Neutrophil (primary cell): Measurements from ENCODE around the gene MEGF11.
"Not testable (repeated sequence)": the region's sequence is repeated elsewhere in the genome, so short reads cannot be mapped to it uniquely, and the experiment has no call there.

Experiments used
- H3K27ac ChIP-seq: fragments of 200-600 bp; sonication (generic); 2 replicates; pipeline ENCODE4 v1.5.1; 2016; ENCODE audit warnings: mild to moderate bottlenecking, moderate library complexity
- H3K27me3 ChIP-seq: fragments of 200-600 bp; sonication (generic); 2 replicates; pipeline ENCODE4 v1.6.0; 2016; ENCODE audit warnings: mild to moderate bottlenecking
- H3K36me3 ChIP-seq: fragments of 200-600 bp; sonication (generic); 2 replicates; pipeline ENCODE4 v1.5.1; 2017
- H3K4me1 ChIP-seq, 2 experiments: fragments of 200-600 bp in 1 of 2; sonication (generic) in 1 of 2; 1 replicate in 1 of 2; 2 replicates in 1 of 2; pipeline versions ENCODE4 v1.5.1 to v1.6.1; 2013 to 2016; ENCODE audit warnings: low read depth in 1 of 2, low read length in 1 of 2, mild to moderate bottlenecking in 1 of 2, moderate library complexity in 1 of 2; ENCODE audit not compliant: control insufficient read depth in 1 of 2, insufficient read depth in 1 of 2
- H3K4me3 ChIP-seq, 2 experiments: fragments of 200-600 bp in 1 of 2; sonication (generic) in 1 of 2; 1 replicate in 1 of 2; 2 replicates in 1 of 2; pipeline ENCODE4 v1.5.1; 2013 to 2016; ENCODE audit warnings: low read depth in 1 of 2, low read length in 1 of 2, mild to moderate bottlenecking in 1 of 2, moderate library complexity in 1 of 2
- H3K9me3 ChIP-seq: fragments of 200-600 bp; sonication (generic); 2 replicates; pipeline ENCODE4 v1.5.1; 2016
- CTCF ChIP-seq: fragments of 200-600 bp; sonication (generic); IDR thresholded peaks from 2 replicates; pipeline ENCODE4 v1.5.1; 2016; ENCODE audit warnings: antibody characterized with exemption

MEGF11 gene

DNA sequence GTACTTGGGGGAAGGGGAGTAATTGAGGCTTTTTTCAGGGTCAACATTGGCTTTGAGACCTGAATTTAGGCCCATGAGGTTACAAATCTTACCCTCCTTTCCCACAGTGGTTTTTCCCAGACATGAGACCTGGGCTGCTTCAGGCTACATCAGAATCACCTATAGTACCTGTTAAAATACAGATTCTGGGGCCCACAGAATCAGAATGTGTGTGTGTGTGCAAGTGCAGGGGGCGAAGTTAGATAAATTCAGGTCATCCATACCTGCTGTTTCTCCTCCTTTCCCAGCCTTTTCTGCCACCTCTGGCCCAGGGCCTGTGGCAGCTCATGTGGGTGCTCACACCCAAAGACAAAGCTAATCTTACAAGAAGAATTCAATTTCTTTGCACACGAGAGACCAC lies 273.7 kb downstream of the MEGF11 start:
- Histone ChIP-seq H3K9me3 (no peaks in the 10 kb centered on the region), H3K27ac (no peak overlapping the region), H3K27me3 (peaks cover 66% of the 10 kb centered on the region), H3K4me3 (no peak overlapping the region), H3K4me1 (no peaks in the 10 kb centered on the region), H3K36me3 (no peaks in the 10 kb centered on the region)
- TF ChIP-seq CTCF = no peak

DNA sequence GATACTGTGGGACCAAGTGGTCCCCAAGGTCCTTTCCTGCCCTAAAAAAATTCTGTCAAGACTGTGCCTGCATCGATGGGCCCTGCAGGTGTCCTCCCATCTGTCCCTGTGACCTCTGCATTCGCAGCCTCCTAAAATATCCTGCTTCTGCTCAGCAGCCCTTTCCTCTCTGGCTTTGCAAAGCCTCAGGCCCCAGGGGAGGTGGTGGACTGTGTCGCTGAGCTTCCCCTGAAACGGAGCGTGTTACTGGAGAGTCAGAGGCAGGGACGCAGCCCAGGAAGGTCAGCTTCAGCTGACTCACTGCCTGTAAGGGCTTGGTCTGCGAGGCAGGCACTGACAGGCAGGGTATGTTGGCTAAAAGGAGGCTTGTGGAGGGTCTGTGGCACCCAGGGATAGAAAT lies 274.2 kb downstream of the MEGF11 start:
- Histone ChIP-seq H3K9me3 (no peaks in the 10 kb centered on the region), H3K27me3 (peaks cover 66% of the 10 kb centered on the region), H3K27ac (no peak overlapping the region), H3K36me3 (no peaks in the 10 kb centered on the region), H3K4me3 (no peak overlapping the region), H3K4me1 (no peaks in the 10 kb centered on the region)
- no peak for TF ChIP-seq CTCF

DNA sequence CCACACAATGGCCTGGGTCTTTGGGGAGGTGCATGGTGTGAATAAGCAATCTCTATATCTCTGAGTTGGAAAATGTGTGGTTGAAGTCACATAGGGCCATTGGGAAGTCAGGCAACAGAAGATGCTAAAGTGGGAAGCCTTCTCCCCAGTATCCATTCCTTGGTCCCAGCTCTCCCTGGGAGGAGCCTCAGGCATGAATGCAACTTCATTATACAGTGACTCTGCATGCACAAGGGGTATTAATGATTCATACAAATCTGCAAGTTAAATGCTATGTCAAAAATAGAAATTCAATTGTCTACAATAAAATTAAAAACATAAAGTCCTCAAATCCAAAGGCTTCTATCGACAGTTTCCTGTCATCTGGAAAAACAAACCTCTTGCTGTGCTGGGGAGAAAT lies 275.4 kb downstream of the MEGF11 start:
- H3K36me3 ChIP-seq = no peaks in the 10 kb centered on the region
- no peak overlapping the region for H3K27ac ChIP-seq
- no peaks in the 10 kb centered on the region for H3K9me3 ChIP-seq
- no peak overlapping the region for H3K4me3 ChIP-seq
- H3K27me3 ChIP-seq = peaks cover 66% of the 10 kb centered on the region
- no peaks in the 10 kb centered on the region for H3K4me1 ChIP-seq
- TF ChIP-seq CTCF = no peak

DNA sequence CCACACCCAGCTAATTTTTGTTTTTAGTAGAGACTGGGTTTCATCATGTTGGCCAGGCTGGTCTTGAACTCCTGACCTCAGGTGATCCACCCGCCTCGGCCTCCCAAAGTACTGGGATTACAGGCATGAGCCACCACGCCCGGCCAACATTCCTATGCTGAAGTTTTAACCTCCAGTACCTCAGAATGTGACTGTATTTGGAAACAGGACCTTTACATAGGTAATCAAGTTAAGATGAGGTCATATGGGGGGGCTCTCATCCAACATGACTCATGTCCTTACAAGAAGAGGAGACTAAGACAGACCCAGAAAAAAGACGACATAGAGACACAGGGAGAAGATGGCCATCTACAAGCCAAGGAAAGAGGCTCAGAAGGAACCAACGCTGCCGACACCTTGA lies 277.4 kb downstream of the MEGF11 start:
- H3K27me3 ChIP-seq = peaks cover 66% of the 10 kb centered on the region
- H3K9me3 ChIP-seq, H3K4me1 ChIP-seq, H3K27ac ChIP-seq, H3K36me3 ChIP-seq, H3K4me3 ChIP-seq: not testable (repeated sequence)

- H3K27me3 ChIP-seq = peaks cover 83% of the 10 kb centered on the region
- no peaks in the 10 kb centered on the region for H3K4me1 ChIP-seq
- no peak overlapping the region for H3K4me3 ChIP-seq
- H3K27ac ChIP-seq = no peak overlapping the region
- TF ChIP-seq CTCF = no peak
- no peaks in the 10 kb centered on the region for H3K36me3 ChIP-seq
- H3K9me3 ChIP-seq = no peaks in the 10 kb centered on the region
These were observed 281.9 kb downstream of the MEGF11 start for GRCh38 chr15:65971741-65971995.

GRCh38 chr15:65970937-65971740 lies 282.4 kb downstream of the MEGF11 start:
- no peaks in the 10 kb centered on the region for H3K36me3 ChIP-seq
- no peak overlapping the region for H3K27ac ChIP-seq
- no peak overlapping the region for H3K4me3 ChIP-seq
- peaks cover 83% of the 10 kb centered on the region for H3K27me3 ChIP-seq
- no peaks in the 10 kb centered on the region for H3K4me1 ChIP-seq
- no peak for TF ChIP-seq CTCF
- no peaks in the 10 kb centered on the region for H3K9me3 ChIP-seq
